Erythroblast (primary cell): ENCODE results near the gene PCDHA2.

ENCODE experiments used
- GATA1 ChIP-seq: IDR thresholded peaks from 2 replicates; pipeline ENCODE4 v1.6.1; 2011; ENCODE audit warnings: low read depth, mild to moderate bottlenecking, control low read depth, low read length, moderate library complexity
- POLR2A ChIP-seq: IDR thresholded peaks from 2 replicates; pipeline ENCODE4 v1.6.1; 2011; ENCODE audit warnings: mild to moderate bottlenecking, low read length

DNA sequence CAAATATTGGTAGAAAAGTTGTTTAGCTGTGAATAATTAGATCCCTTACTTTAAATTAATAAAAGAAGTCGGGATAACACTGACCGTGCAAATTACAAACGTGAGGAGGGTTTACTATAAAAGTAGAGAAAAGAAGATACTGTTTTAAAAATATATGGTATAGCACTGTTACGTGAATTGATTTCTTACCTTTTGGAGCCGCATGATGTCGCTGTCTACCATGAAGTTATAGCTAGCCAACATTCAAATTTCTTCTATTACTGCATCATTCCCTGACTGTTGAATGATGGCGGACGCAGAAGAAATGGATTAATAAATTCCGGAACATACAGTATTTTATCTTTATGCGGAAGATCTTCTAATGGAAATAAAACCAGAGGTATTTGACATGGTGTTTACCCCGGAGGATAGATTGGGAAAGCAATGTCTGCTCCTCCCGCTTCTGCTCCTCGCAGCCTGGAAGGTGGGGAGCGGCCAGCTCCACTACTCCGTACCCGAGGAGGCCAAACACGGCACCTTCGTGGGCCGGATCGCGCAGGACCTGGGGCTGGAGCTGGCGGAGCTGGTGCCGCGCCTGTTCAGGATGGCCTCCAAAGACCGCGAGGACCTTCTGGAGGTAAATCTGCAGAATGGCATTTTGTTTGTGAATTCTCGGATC, 33.2 kb downstream of the PCDHA2 start, which contains the start of gene PCDHA6:
- TF ChIP-seq POLR2A (no peak), GATA1 (no peak)
